Fibroblast of skin of abdomen (primary cell): ENCODE data around the gene TULP1.

Experiments used
- DNase-seq: peaks from one replicate; pipeline ENCODE4 v3.0.0-alpha.2; 2013

TULP1 gene

GRCh38 chr6:35457907-35458306 is 54.8 kb downstream of the TULP1 start:
- DNase-seq = no peak

GRCh38 chr6:35454391-35455110 is 58.1 kb downstream of the TULP1 start:
- no peak for DNase-seq

- DNase-seq = no peak
Measured at GRCh38 chr6:35453236-35453635, 59.5 kb downstream of the TULP1 start.

- DNase-seq = peak; percentile 88
Measured at GRCh38 chr6:35452183-35453090, 60.3 kb downstream of the TULP1 start, which contains the start of gene FANCE. TSS of gene FANCE (plus strand) at chr6:35452338. CDS start at chr6:35452546, 208 bp downstream.

DNA sequence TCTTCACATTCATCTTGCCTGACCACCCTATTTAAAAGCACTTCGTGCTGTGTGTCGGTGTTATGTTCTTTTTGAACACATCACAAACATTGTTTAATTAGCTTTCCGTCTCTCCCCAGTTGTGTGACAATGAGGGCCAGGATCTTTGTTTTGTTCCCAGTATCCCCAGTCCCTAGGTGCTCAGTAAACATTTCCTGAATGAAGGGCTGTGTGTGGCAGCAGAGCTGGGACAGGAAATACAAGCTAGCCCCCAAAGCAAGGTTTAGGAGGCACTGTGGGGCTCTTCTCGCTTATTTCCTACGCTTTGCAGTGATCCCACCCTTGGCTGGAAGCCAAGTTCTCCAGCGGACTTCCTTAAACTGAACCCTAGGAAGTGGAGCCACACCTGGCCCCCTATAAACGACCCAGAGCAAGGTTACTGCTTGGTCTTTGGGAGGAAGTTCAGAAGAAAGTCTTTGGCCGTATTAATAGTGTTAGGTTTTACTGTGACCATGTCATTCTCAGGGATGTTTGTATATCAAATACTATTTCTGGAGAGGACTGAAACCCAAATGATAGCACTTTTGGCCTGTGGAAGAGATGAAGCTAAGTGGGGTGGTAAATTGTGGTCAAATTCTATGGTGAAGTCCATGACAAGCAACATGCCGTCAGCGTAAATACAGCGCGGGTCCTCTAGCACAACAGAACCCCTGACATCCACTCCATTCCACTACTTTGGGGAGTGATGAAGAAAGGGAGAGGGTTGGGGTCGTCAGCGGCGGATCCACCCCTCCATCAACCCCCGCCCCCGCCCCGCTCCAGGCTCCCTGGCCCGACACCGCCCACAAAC is 61.1 kb downstream of the TULP1 start:
- no peak for DNase-seq

GRCh38 chr6:35449287-35449881 is 63.3 kb downstream of the TULP1 start:
- DNase-seq = peak; percentile 66

DNA sequence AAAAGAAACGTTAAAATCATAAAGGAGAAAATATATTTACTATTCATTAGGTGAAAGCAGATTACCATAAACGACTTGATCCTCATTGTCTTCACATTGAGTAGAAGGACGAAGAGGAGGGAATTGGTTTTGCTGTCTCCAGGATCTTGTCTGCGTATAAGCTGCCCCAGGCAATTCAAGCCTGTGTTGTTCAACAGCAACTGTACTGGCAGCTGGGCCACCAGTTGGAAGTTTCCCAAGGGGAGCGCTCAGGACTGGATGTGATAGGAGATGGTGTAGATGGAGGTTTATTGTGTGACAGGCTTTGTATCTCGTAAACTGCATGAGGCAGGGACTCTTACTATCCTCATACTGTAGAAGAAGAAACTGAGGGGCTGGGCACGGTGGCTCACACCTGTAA is 64.5 kb downstream of the TULP1 start:
- no peak for DNase-seq
